ENCODE measurements around the gene ERI2. TPM values are rescaled to one million over a fixed set of nuclear protein-coding genes. Genes with fewer than 3 reads are reported as not detected.

Gene ERI2
- total RNA-seq, 5 donors from 2014 or later (not counting 1 experiment from before 2014, with no cell fraction given), result 2.3 to 3.0 (median 2.4) TPM

DNA sequence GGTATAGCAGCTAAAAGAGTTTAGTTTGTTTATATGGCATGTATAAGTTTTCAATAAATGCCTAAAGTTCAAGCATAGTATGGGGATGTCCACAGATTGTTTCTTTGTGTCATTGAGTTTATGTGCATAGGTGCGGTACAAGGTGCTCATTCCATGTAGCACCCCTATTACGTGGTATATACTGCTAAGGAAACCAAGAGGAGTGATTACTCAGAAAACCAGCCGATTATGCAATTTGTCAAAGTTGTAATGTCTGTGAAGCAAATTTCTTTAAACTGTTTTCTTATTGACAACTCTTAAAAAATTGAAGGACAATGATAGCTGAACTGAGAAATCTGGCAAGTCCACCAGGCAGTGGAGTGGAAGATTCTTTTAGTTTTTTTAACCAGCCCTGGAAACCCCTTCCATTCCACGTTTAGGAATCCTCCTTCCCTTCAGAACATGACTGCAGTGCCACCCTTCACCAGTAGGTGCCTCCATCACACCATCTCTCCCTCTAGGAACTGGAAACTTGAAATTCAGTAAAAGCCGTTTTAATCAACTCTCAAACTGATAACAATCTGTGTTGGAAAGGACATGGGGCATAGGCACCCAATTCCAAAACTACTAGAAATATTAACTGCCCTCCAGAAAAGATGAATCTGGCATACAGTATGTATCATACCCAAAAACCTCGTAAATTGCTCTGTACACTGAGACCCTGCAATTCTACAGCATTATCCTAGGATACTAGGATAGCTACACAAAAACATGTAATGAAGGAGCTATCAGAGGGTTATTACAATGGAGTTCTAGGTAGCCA, 43.5 kb upstream of the ERI2 start:
- H3K4me3 ChIP-seq (ENCODE audit: control insufficient read depth in 1 of 2, extremely low read depth in 1 of 2, low read length in 1 of 2), result no peak overlapping the region
- peak in 3 of 4 experiments; percentile 40 to 55 (median 44) for ATAC-seq (replicated peaks in 1 of 4)
- no CpG with 5 or more reads among the region's 6 CpGs for WGBS (ENCODE audit: insufficient coverage)
- peak in 34 of 35 experiments; percentile 9 to 78 (median 51) for DNase-seq
- H3K27me3 ChIP-seq (replicated peaks in 1 of 2; ENCODE audit: control insufficient read depth in 2 of 2, extremely low read depth in 1 of 2, insufficient read depth in 2 of 2, low read length in 1 of 2), result no peaks in the 10 kb centered on the region
- Mint-ChIP-seq H3K27me3 (no peaks in the 10 kb centered on the region), H3K9me3 (no peaks in the 10 kb centered on the region), H3K36me3 (peaks cover 1% of the 10 kb centered on the region), H3K4me1 (peaks cover 8 to 14% (median 12%) of the 10 kb centered on the region in 3 donors), H3K27ac (no peak overlapping the region), H3K4me3 (no peak overlapping the region)
- no peaks in the 10 kb centered on the region for H3K36me3 ChIP-seq (ENCODE audit: control insufficient read depth in 2 of 2, extremely low read depth in 1 of 2, insufficient read depth in 1 of 2, low read length in 1 of 2)
- no peak overlapping the region for H3K27ac ChIP-seq (ENCODE audit: low read length)
- ChIA-PET POLR2A (no interaction called here), CTCF (interaction anchor here (0.6 to 2.7 kb wide), 10 partner anchors 14 to 265 kb away, joined by 3 to 15 read pairs (median 3); no protein-coding TSS in a partner anchor)
- H3K9me3 ChIP-seq, result no peaks in the 10 kb centered on the region
- peaks cover 0 to 5% of the 10 kb centered on the region in 2 experiments for H3K4me1 ChIP-seq (ENCODE audit: control insufficient read depth in 1 of 2, extremely low read depth in 1 of 2, insufficient read depth in 2 of 2, low read length in 2 of 2)

DNA sequence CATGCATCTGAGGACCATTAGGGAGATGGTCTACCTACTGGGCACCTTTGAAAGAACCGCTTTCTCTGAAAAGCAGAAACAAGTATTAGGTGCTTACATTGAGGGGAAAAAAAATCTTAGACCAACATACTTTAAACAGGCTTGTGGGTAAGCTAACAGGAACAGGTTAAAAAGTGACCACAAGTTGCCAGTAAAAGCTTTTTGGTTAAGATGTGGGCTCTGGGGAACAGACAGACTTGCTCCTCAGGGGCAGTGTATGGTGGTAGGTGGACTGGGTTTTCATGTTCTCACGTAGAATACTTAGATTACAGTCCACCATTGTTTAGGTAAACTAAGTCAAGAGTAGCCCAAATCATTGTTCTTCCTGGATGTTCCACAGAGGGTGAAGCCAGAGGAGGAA, 41.3 kb upstream of the ERI2 start:
- H3K27ac ChIP-seq (ENCODE audit: low read length), result no peak overlapping the region

DNA sequence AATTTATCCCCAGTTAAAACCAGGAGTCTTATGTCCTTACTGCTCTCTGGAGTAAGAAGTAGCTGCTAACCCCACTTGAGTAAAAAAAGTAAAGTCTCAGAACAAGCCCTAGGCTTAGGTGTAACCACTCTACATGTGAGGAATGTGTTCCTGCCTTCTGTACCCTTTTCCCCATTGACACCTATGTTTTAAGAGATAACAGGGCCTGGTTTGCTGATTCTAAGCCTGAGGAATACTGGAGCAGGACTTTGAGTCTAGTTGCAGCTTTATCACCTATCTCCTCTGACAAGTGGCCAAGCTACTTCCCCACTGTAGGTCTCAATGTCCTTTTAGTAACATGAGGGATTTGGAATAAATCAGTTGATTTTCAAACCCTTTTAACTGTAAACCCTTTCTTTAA, 40.3 kb upstream of the ERI2 start:
- no peaks in the 10 kb centered on the region for H3K36me3 Mint-ChIP-seq
- Histone ChIP-seq H3K27me3 (replicated peaks in 1 of 2; ENCODE audit: control insufficient read depth in 2 of 2, extremely low read depth in 1 of 2, insufficient read depth in 2 of 2, low read length in 1 of 2) (no peaks in the 10 kb centered on the region), H3K36me3 (ENCODE audit: control insufficient read depth in 2 of 2, extremely low read depth in 1 of 2, insufficient read depth in 1 of 2, low read length in 1 of 2) (no peaks in the 10 kb centered on the region), H3K4me3 (ENCODE audit: control insufficient read depth in 1 of 2, extremely low read depth in 1 of 2, low read length in 1 of 2) (no peak overlapping the region), H3K27ac (ENCODE audit: low read length) (no peak overlapping the region), H3K4me1 (ENCODE audit: control insufficient read depth in 1 of 2, extremely low read depth in 1 of 2, insufficient read depth in 2 of 2, low read length in 2 of 2) (peaks cover 13 to 15% of the 10 kb centered on the region in 2 experiments), H3K9me3 (no peaks in the 10 kb centered on the region)
- CTCF ChIA-PET, result interaction anchor here in 1 of 2 donors (0.6 kb wide), 1 partner anchor 72 kb away, joined by 4 read pairs; no protein-coding TSS in a partner anchor
- no peak overlapping the region for H3K27ac Mint-ChIP-seq
- peaks cover 22 to 30% (median 26%) of the 10 kb centered on the region in 3 donors for H3K4me1 Mint-ChIP-seq
- DNase-seq, result no peak
- H3K27me3 Mint-ChIP-seq, result no peaks in the 10 kb centered on the region
- POLR2A ChIA-PET, result no interaction called here
- H3K4me3 Mint-ChIP-seq, result no peak overlapping the region
- no peaks in the 10 kb centered on the region for H3K9me3 Mint-ChIP-seq
- ATAC-seq (replicated peaks in 1 of 4), result no peak

More for the DNA sequence above, 41.3 kb upstream of the ERI2 start:
- H3K4me3 ChIP-seq (ENCODE audit: control insufficient read depth in 1 of 2, extremely low read depth in 1 of 2, low read length in 1 of 2), result no peak overlapping the region
- DNase-seq (no peak), ATAC-seq (replicated peaks in 1 of 4) (no peak)
- Mint-ChIP-seq H3K36me3 (no peaks in the 10 kb centered on the region), H3K9me3 (no peaks in the 10 kb centered on the region), H3K4me3 (no peak overlapping the region), H3K27me3 (no peaks in the 10 kb centered on the region), H3K27ac (no peak overlapping the region), H3K4me1 (peaks cover 22 to 30% (median 26%) of the 10 kb centered on the region in 3 donors)
- CTCF ChIA-PET, result no interaction called here
- 80% methylated on average over 1 of the region's 2 CpGs for WGBS (ENCODE audit: insufficient coverage)
- no peaks in the 10 kb centered on the region for H3K36me3 ChIP-seq (ENCODE audit: control insufficient read depth in 2 of 2, extremely low read depth in 1 of 2, insufficient read depth in 1 of 2, low read length in 1 of 2)
- POLR2A ChIA-PET, result no interaction called here
- no peaks in the 10 kb centered on the region for H3K27me3 ChIP-seq (replicated peaks in 1 of 2; ENCODE audit: control insufficient read depth in 2 of 2, extremely low read depth in 1 of 2, insufficient read depth in 2 of 2, low read length in 1 of 2)
- peaks cover 13 to 15% of the 10 kb centered on the region in 2 experiments for H3K4me1 ChIP-seq (ENCODE audit: control insufficient read depth in 1 of 2, extremely low read depth in 1 of 2, insufficient read depth in 2 of 2, low read length in 2 of 2)
- no peaks in the 10 kb centered on the region for H3K9me3 ChIP-seq

DNA sequence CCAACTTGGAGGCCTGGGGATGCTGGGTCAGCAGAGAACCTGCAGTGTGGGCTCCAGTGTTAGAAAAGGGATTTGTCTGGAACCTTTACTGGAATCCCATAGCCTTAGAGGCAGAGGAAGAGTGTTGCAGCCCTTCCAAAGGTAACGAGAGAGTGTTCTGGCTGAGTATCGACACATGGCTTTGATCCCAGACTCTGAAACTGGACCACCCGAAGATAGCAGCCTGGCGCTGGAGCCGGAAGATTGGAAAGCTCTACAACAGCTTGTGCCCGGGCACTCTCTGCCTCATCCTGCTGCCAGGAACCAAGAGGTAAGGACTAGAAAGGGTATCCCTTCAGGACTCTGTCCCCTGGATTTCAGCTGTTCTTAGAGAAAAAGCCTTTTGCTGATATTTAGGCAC, 39.8 kb upstream of the ERI2 start:
- ATAC-seq (replicated peaks in 1 of 4), result no peak
- H3K9me3 Mint-ChIP-seq, result no peaks in the 10 kb centered on the region
- peaks cover 22 to 30% (median 26%) of the 10 kb centered on the region in 3 donors for H3K4me1 Mint-ChIP-seq
- no peak for DNase-seq
- Histone ChIP-seq H3K27me3 (replicated peaks in 1 of 2; ENCODE audit: control insufficient read depth in 2 of 2, extremely low read depth in 1 of 2, insufficient read depth in 2 of 2, low read length in 1 of 2) (no peaks in the 10 kb centered on the region), H3K9me3 (no peaks in the 10 kb centered on the region), H3K4me3 (ENCODE audit: control insufficient read depth in 1 of 2, extremely low read depth in 1 of 2, low read length in 1 of 2) (no peak overlapping the region), H3K4me1 (ENCODE audit: control insufficient read depth in 1 of 2, extremely low read depth in 1 of 2, insufficient read depth in 2 of 2, low read length in 2 of 2) (peaks cover 13 to 15% of the 10 kb centered on the region in 2 experiments), H3K27ac (ENCODE audit: low read length) (no peak overlapping the region), H3K36me3 (ENCODE audit: control insufficient read depth in 2 of 2, extremely low read depth in 1 of 2, insufficient read depth in 1 of 2, low read length in 1 of 2) (no peaks in the 10 kb centered on the region)
- CTCF ChIA-PET, result interaction anchor here in 1 of 2 donors (0.6 kb wide), 1 partner anchor 72 kb away, joined by 4 read pairs; no protein-coding TSS in a partner anchor
- H3K27me3 Mint-ChIP-seq, result no peaks in the 10 kb centered on the region
- H3K4me3 Mint-ChIP-seq, result no peak overlapping the region
- 97% methylated on average over 5 of the region's 6 CpGs for WGBS (ENCODE audit: insufficient coverage)
- POLR2A ChIA-PET, result no interaction called here
- H3K36me3 Mint-ChIP-seq, result no peaks in the 10 kb centered on the region
- H3K27ac Mint-ChIP-seq, result no peak overlapping the region

DNA sequence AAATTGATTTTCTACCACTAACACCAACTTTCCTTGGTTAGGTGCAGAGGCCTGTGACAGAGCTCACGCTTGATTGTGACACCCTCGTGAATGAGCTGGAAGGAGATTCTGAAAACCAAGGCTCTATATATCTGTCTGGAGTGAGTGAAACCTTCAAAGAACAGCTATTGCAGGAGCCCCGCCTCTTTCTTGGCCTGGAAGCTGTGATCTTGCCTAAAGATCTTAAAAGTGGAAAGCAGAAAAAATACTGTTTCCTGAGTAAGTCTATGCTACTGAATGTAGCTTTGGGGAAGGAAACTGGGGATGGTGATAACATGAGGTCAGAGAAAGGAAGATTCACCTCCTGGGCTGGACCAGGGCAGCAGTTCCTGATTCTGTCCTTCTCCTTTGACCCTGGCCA, 38.3 kb upstream of the ERI2 start:
- WGBS (ENCODE audit: insufficient coverage), result 20% methylated on average over 2 of the region's 3 CpGs
- Mint-ChIP-seq H3K27ac (peak overlapping the region; percentile 85 to 89), H3K4me3 (peak overlapping the region in 2 of 3 donors; percentile 5 to 69), H3K9me3 (no peaks in the 10 kb centered on the region), H3K27me3 (no peaks in the 10 kb centered on the region), H3K36me3 (no peaks in the 10 kb centered on the region), H3K4me1 (peaks cover 22 to 24% (median 22%) of the 10 kb centered on the region in 3 donors)
- DNase-seq, result peak in 21 of 35 experiments; percentile 5 to 38 (median 13)
- peak; percentile 61 to 89 (median 73) for ATAC-seq (replicated peaks in 1 of 4)
- H3K27me3 ChIP-seq (replicated peaks in 1 of 2; ENCODE audit: control insufficient read depth in 2 of 2, extremely low read depth in 1 of 2, insufficient read depth in 2 of 2, low read length in 1 of 2), result no peaks in the 10 kb centered on the region
- CTCF ChIA-PET, result interaction anchor here in 1 of 2 donors (0.6 to 0.7 kb wide), 2 partner anchors 248 to 378 kb away, joined by 3 to 6 read pairs; no protein-coding TSS in a partner anchor
- H3K27ac ChIP-seq (ENCODE audit: low read length), result peak overlapping the region; percentile 56
- no peaks in the 10 kb centered on the region for H3K9me3 ChIP-seq
- H3K4me1 ChIP-seq (ENCODE audit: control insufficient read depth in 1 of 2, extremely low read depth in 1 of 2, insufficient read depth in 2 of 2, low read length in 2 of 2), result peaks cover 14 to 15% of the 10 kb centered on the region in 2 experiments
- no peaks in the 10 kb centered on the region for H3K36me3 ChIP-seq (ENCODE audit: control insufficient read depth in 2 of 2, extremely low read depth in 1 of 2, insufficient read depth in 1 of 2, low read length in 1 of 2)
- POLR2A ChIA-PET, result no interaction called here
- no peak overlapping the region for H3K4me3 ChIP-seq (ENCODE audit: control insufficient read depth in 1 of 2, extremely low read depth in 1 of 2, low read length in 1 of 2)

DNA sequence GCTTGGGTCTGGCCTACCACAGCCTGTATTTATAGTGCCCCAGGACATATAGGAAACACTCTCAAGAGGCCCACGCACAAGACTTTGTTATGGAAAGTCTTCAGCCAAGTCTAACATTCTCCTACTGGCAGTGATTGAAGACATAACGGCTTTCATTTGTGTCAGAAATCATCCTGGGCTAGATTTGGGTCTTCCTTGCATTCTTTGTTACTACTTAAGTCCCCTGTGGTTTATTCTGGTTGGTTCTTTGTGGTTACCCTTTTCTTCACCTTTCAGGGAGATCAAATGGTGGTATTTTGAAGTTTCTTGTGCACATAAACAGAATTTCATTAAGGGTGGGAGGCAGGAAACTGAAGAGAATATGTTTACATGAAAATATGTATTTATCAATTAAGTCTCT, 37.8 kb upstream of the ERI2 start:
- Histone ChIP-seq H3K27ac (ENCODE audit: low read length) (peak overlapping the region; percentile 56), H3K4me1 (ENCODE audit: control insufficient read depth in 1 of 2, extremely low read depth in 1 of 2, insufficient read depth in 2 of 2, low read length in 2 of 2) (peaks cover 15 to 18% of the 10 kb centered on the region in 2 experiments), H3K9me3 (no peaks in the 10 kb centered on the region), H3K4me3 (ENCODE audit: control insufficient read depth in 1 of 2, extremely low read depth in 1 of 2, low read length in 1 of 2) (no peak overlapping the region), H3K27me3 (replicated peaks in 1 of 2; ENCODE audit: control insufficient read depth in 2 of 2, extremely low read depth in 1 of 2, insufficient read depth in 2 of 2, low read length in 1 of 2) (no peaks in the 10 kb centered on the region), H3K36me3 (ENCODE audit: control insufficient read depth in 2 of 2, extremely low read depth in 1 of 2, insufficient read depth in 1 of 2, low read length in 1 of 2) (no peaks in the 10 kb centered on the region)
- peak; percentile 43 to 77 (median 70) for ATAC-seq (replicated peaks in 1 of 4)
- Mint-ChIP-seq H3K9me3 (no peaks in the 10 kb centered on the region), H3K36me3 (no peaks in the 10 kb centered on the region), H3K4me3 (peak overlapping the region in 1 of 3 donors; percentile 69), H3K27me3 (no peaks in the 10 kb centered on the region), H3K4me1 (peaks cover 22 to 24% (median 22%) of the 10 kb centered on the region in 3 donors), H3K27ac (peak overlapping the region; percentile 85 to 89)
- ChIA-PET POLR2A (no interaction called here), CTCF (no interaction called here)
- whole genome bisulfite sequencing (ENCODE audit: insufficient coverage), result 14% methylated on average over 1 of the region's 2 CpGs
- peak in 1 of 35 experiments; percentile 35 for DNase-seq

Data from T-cell (primary cell).